Articular chondrocyte of knee joint (primary cell): ENCODE data around the gene CC2D2A. TPM values are rescaled to one million over a fixed set of nuclear protein-coding genes. Genes with fewer than 3 reads are reported as not detected.

Source experiments
- small RNA-seq: library from RNA; depleted of rRNA; stranded (forward); fragments of <200 nt; gene quantifications from one replicate; pipeline ENCODE3, GENCODE V24; 2012
- total RNA-seq: library from RNA; depleted of rRNA; stranded (reverse); fragments of >200 nt; gene quantifications from 2 replicates; pipeline ENCODE4 v1.2.3, GENCODE V29; 2012

The CC2D2A gene
- total RNA-seq: 41.0 and 45.1 TPM in 2 replicates

DNA sequence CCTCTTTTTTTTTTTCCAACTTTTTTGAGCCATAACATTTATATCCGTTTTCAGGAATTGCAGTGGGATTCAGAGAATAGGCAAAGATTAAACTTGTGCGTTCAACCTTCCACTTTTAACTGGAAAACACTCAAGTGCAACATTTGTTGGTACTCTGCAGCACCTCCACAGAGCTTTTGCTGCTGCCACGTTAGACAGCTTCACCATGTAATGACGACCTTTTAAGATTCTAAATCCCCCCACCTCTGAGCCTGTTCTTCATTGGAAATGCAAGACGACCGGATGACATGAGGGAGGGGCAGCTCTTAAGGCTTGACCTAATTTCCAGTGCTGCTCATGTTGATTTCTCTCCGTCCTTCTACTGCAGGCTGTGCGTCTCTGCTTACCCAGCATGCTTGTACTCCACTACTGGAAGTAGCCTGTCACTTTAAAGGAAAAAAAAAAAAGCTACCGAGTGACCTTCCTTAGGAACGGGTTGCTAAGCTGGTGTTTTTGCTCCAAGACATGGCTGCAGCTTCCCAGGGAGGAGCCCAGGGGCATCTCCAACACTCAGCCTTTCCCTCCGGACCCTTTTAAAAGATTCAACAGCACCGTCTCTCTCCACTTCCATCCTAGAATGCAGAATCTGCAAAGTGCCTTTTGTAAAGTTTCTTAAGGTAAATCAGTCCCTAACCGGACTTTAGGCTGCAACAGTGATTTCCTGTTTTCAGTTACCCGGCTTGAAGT lies at the start of gene CC2D2A:
Gene CC2D2A (plus strand): TSS at position 481 of the 726 bp plus-strand sequence. CDS start 6,051 bp downstream, outside the sequence.

DNA sequence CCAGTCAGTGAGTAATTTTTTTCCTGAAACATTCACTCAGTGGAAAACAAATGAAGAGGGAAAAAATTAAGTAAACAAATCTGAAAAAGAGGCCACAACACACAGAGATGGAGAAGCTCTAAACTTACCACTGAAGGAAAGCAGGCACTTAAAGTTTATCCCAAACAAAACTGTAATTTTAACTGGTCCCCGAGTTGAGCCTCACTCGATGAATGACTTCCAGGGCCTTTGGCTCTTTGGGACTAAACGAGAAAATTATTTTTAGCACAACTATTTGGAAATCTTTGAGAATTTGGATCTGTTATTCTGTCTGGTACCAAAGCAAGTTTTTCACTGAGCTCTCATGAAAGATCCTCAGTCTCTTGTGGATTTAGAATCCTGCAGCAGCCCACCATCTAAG lies 42.0 kb upstream of the CC2D2A start, which contains the start of gene C1QTNF7:
Gene C1QTNF7 (plus strand): TSS at position 333 of the 400 bp plus-strand sequence. CDS start 7,711 bp downstream, outside the sequence.

Small RNAs within 50 kb of the gene (small RNA-seq; reads per million reads assigned to genes)
- not detected for gene AC007016.1

Other genes starting within 250 kb of the CC2D2A start
- gene C1QTNF7, start 41.8 kb upstream of the CC2D2A start, total RNA-seq: 0.86 and 0.91 TPM in 2 replicates
- 105 and 145 TPM in 2 replicates for gene FBXL5, start 185.5 kb downstream of the CC2D2A start, total RNA-seq
- gene FAM200B, start 211.9 kb downstream of the CC2D2A start, total RNA-seq: 27.8 and 33.7 TPM in 2 replicates
- 21.8 and 31.1 TPM in 2 replicates for gene BST1, start 233.2 kb downstream of the CC2D2A start, total RNA-seq